OCI-LY1 (cell line): Measurements from ENCODE around the gene GALNT9.

Source experiments
- EZH2 ChIP-seq: fragments of 200-600 bp; sonication (generic), shearing (Covaris generic); IDR thresholded peaks from 2 replicates; pipeline ENCODE4 v1.8.0; 2017; ENCODE audit warnings: borderline replicate concordance, mixed run types, mild to moderate bottlenecking, antibody characterized with exemption, low read length, moderate library complexity, mixed read lengths
- TF ChIP-seq, protein P1 (sequence below): fragments of 200-600 bp; sonication (generic), shearing (Covaris generic); IDR thresholded peaks from 2 replicates; pipeline ENCODE4 v1.5.1; 2017; ENCODE audit warnings: mild to moderate bottlenecking, antibody characterized with exemption, low read length, moderate library complexity, mixed read lengths

DNA sequence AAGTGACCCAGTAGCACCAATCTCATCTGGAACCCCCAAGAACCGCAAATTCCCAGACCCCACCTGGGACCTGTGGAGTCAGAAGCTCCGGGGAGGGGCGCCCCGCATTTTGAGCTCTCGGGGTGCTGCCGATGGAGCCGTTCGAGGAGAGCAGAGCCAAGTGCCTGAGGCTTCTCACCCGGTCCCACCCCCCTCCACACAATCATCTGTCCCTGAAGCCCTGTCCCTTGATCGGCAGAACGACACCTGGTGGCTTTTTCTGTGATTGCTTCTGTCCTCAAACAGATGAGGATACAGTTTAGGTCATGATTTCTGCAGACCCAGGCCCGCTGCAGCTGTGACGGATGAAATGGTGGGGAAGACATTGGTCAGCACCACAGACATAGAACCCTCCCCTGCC, 110.5 kb downstream of the GALNT9 start:
- TF ChIP-seq, protein P1, sequence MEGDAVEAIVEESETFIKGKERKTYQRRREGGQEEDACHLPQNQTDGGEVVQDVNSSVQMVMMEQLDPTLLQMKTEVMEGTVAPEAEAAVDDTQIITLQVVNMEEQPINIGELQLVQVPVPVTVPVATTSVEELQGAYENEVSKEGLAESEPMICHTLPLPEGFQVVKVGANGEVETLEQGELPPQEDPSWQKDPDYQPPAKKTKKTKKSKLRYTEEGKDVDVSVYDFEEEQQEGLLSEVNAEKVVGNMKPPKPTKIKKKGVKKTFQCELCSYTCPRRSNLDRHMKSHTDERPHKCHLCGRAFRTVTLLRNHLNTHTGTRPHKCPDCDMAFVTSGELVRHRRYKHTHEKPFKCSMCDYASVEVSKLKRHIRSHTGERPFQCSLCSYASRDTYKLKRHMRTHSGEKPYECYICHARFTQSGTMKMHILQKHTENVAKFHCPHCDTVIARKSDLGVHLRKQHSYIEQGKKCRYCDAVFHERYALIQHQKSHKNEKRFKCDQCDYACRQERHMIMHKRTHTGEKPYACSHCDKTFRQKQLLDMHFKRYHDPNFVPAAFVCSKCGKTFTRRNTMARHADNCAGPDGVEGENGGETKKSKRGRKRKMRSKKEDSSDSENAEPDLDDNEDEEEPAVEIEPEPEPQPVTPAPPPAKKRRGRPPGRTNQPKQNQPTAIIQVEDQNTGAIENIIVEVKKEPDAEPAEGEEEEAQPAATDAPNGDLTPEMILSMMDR, result peak; percentile 62
- no peak for TF ChIP-seq EZH2
